ENCODE data around the gene NRTN. TPM values are rescaled to one million over a fixed set of nuclear protein-coding genes. Genes with fewer than 3 reads are reported as not detected.

Gene NRTN
- total RNA-seq, 1 donor from 2014 or later, result 0.25 TPM

Other genes with a start within 250 kb of the NRTN start
- gene TINCR, start 237.1 kb upstream of the NRTN start, total RNA-seq, result 0.49 TPM
- 32.9 TPM for gene SAFB2, start 182.3 kb upstream of the NRTN start, total RNA-seq
- gene SAFB, start 182.0 kb upstream of the NRTN start, total RNA-seq, result 79.7 TPM
- 14.8 TPM for gene MICOS13, start 124.6 kb upstream of the NRTN start, total RNA-seq
- 23.4 TPM for gene HSD11B1L, start 124.0 kb upstream of the NRTN start, total RNA-seq
- gene RPL36, start 114.8 kb upstream of the NRTN start, total RNA-seq, result 201 TPM
- 37.4 TPM for gene LONP1, start 84.9 kb upstream of the NRTN start, total RNA-seq
- 0.25 TPM for gene CATSPERD, start 84.4 kb upstream of the NRTN start, total RNA-seq
- 0.25 TPM for gene PRR22, start 20.3 kb upstream of the NRTN start, total RNA-seq
- 12.0 TPM for gene DUS3L, start 13.9 kb upstream of the NRTN start, total RNA-seq
- not detected for gene FUT6, start 34.6 kb downstream of the NRTN start, total RNA-seq
- 0.25 TPM for gene FUT3, start 46.4 kb downstream of the NRTN start, total RNA-seq
- not detected for gene FUT5, start 65.5 kb downstream of the NRTN start, total RNA-seq
- gene NDUFA11, start 98.7 kb downstream of the NRTN start, total RNA-seq, result 66.1 TPM
- 3.0 TPM for gene VMAC, start 99.8 kb downstream of the NRTN start, total RNA-seq
- 5.7 TPM for gene CAPS, start 109.2 kb downstream of the NRTN start, total RNA-seq
- gene RANBP3, start 173.1 kb downstream of the NRTN start, total RNA-seq, result 31.0 TPM

Measured in temporal lobe (tissue), 1 donor.